Measurements from ENCODE around the gene PARM1. TPM values are rescaled to one million over a fixed set of nuclear protein-coding genes. Genes with fewer than 3 reads are reported as not detected.

PARM1 gene
- total RNA-seq, 4 donors from 2014 or later, result 22.6 to 116 (median 45.5) TPM

GRCh38 chr4:74967324-74967723, 34.4 kb downstream of the PARM1 start:
- no peak overlapping the region for H3K4me3 ChIP-seq
- no peaks in the 10 kb centered on the region for H3K4me1 ChIP-seq
- H3K9me3 ChIP-seq, result no peaks in the 10 kb centered on the region
- H3K27me3 ChIP-seq, result no peaks in the 10 kb centered on the region
- no peak for TF ChIP-seq POLR2A (IDR thresholded peaks at IDR 0.05)
- TF ChIP-seq CTCF (IDR thresholded peaks at IDR 0.05), result no peak
- H3K27ac ChIP-seq, result peak overlapping the region; percentile 25 to 41
- intact Hi-C loops (cut with DNase I; ENCODE audit: low total_unique reads), result no loop called here
- H3K36me3 ChIP-seq, result no peaks in the 10 kb centered on the region
- no peak for DNase-seq

DNA sequence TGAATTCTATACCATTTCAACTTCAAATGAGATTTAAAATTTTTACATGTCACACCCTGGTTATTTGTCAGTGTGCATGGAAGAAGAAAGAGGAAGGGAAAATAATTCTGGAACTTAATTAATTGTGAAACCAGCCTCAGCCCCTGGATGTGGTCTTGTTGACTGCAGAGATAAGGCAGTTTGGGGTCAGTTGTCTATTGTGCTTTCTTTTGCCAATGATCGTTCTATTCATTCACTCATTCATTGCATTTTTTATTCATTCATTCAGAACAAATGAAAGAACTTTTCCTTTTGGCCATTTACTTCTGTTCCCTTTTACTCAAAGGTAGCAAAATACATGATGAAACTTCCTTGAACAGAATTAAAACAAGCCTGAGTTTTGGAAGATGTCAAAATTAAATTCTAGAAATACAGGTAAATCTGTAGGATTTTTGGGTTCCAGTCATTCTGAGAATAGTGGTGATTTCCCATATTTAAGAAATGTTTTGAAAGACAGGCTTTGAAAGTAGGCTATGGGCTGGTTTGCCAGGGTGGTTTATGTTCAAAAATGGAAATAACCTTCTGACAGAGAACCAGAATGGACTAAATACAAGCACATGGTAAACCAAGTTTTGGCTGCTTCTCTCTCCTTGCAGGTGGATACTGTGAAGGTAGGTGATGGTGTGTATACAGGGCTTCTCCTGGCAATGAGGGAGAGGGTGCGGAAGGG, 35.7 kb downstream of the PARM1 start:
- no peak for TF ChIP-seq CTCF (IDR thresholded peaks at IDR 0.05)
- no peak for TF ChIP-seq POLR2A (IDR thresholded peaks at IDR 0.05)
- Histone ChIP-seq H3K27ac (peak overlapping the region; percentile 31 to 57), H3K4me3 (no peak overlapping the region), H3K27me3 (no peaks in the 10 kb centered on the region), H3K9me3 (no peaks in the 10 kb centered on the region), H3K36me3 (no peaks in the 10 kb centered on the region), H3K4me1 (no peaks in the 10 kb centered on the region)
- intact Hi-C loops (cut with DNase I; ENCODE audit: low total_unique reads), result no loop called here
- no peak for DNase-seq

GRCh38 chr4:74969507-74970474, 36.9 kb downstream of the PARM1 start:
- Histone ChIP-seq H3K9me3 (no peaks in the 10 kb centered on the region), H3K27me3 (no peaks in the 10 kb centered on the region), H3K36me3 (no peaks in the 10 kb centered on the region), H3K27ac (peak overlapping the region; percentile 50 to 57), H3K4me1 (no peaks in the 10 kb centered on the region), H3K4me3 (no peak overlapping the region)
- TF ChIP-seq CTCF (IDR thresholded peaks at IDR 0.05) (peak in 1 of 4 experiments; percentile 16), POLR2A (IDR thresholded peaks at IDR 0.05) (no peak)
- intact Hi-C loops (cut with DNase I; ENCODE audit: low total_unique reads), result no loop called here
- DNase-seq, result peak in 1 of 2 donors; percentile 26

DNA sequence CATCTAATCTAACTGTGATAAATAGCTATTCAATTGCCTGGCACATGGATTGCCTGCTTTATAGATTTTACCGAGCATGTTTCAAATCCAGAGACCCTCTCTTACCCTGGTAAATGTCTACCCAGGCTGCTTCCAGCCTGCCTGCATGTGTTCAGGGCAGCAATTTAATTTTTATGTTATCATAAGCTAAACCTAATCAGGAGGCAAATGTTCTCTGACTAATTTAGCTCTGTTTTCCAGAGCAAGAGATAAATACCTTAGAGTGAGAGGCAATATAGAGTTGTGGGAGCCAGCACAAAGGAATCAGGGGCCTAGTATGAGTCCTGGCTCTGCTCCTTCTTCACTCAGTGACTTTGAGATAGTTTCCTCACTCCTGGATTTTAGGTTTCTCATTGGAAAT, 37.7 kb downstream of the PARM1 start:
- Histone ChIP-seq H3K4me3 (no peak overlapping the region), H3K4me1 (no peaks in the 10 kb centered on the region), H3K36me3 (no peaks in the 10 kb centered on the region), H3K27ac (peak overlapping the region; percentile 50 to 57), H3K9me3 (no peaks in the 10 kb centered on the region), H3K27me3 (no peaks in the 10 kb centered on the region)
- no peak for TF ChIP-seq CTCF (IDR thresholded peaks at IDR 0.05)
- TF ChIP-seq POLR2A (IDR thresholded peaks at IDR 0.05), result no peak
- DNase-seq, result no peak
- intact Hi-C loops (cut with DNase I; ENCODE audit: low total_unique reads), result no loop called here

DNA sequence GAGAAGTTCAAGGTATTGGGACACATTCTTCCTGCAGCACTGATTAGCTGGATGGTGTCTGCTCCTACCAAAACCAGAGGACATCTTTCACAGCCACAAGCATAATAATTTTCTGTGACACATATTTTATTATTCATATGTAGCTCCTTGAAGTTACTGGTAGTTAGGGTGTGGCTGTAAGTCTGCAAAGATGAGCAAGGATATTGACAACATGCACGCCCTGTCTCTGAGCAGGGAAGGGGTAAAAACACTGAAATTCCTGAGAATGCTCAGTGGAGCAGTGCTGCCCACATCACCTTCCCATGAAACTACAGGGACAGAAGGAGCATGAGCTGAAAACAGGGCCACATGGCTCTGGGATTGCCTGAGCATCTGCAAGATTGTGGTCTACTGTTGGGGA, 38.9 kb downstream of the PARM1 start:
- H3K4me1 ChIP-seq, result no peaks in the 10 kb centered on the region
- H3K27me3 ChIP-seq, result no peaks in the 10 kb centered on the region
- intact Hi-C loops (cut with DNase I; ENCODE audit: low total_unique reads), result no loop called here
- no peaks in the 10 kb centered on the region for H3K9me3 ChIP-seq
- H3K27ac ChIP-seq, result no peak overlapping the region
- H3K36me3 ChIP-seq, result no peaks in the 10 kb centered on the region
- no peak for DNase-seq
- no peak overlapping the region for H3K4me3 ChIP-seq
- TF ChIP-seq CTCF (IDR thresholded peaks at IDR 0.05) (no peak), POLR2A (IDR thresholded peaks at IDR 0.05) (no peak)
